ENCODE data around the gene GIMAP7.

The GIMAP7 gene

DNA sequence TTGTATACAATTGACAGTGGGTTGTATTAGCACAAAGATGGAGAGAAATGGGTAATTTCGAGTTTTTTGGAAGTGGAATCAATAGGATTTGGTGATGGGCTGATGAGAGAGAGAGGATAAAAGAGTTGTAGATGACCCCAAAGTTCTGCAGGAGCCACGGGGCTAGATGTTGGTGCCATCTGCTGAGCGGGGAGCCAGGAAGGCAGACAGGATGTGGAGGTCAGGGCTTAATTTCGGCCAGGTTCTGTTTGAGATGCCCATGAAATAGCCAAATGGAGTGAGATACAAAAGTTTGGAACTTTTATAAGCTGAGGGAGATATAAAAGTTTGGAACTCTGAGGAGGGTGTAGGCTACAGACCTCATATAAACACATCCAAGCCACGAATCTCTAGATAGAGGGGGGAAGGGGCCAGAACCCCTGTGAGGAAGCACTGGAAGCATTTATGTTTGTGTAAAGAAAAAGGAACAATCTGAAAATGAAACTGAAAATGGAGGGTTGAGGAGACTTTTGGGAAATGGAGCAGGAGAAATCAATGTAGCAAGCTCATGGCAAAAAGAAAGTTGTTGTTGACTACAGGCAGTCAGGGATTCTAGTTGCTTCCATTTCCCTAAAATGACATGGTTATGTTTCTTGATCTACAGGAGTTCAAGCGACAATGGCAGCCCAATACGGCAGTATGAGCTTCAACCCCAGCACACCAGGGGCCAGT, 54.7 kb downstream of the GIMAP7 start:
- H3K4me3 ChIP-seq (ENCODE audit: low read depth, low read length), result no peak overlapping the region
- H3K36me3 ChIP-seq (ENCODE audit: control insufficient read depth in 2 of 2, insufficient read depth in 1 of 2, low read length in 2 of 2), result no peaks in the 10 kb centered on the region
- H3K4me1 ChIP-seq (ENCODE audit: control insufficient read depth, insufficient read depth, low read length), result no peaks in the 10 kb centered on the region
- ChIA-PET POLR2A (no interaction called here), CTCF (no interaction called here)
- TF ChIP-seq ZNF121 (tag by site-specific recombination; IDR thresholded peaks at IDR 0.05) (no peak), CTCF (tag by site-specific recombination; IDR thresholded peaks at IDR 0.05) (no peak)
- H3K9me3 ChIP-seq (ENCODE audit: control insufficient read depth, insufficient read depth, low read depth, low read length), result no peaks in the 10 kb centered on the region
- no peak overlapping the region for H3K27ac ChIP-seq (ENCODE audit: extremely low read depth, low read depth, low read length)
